Neutrophil (primary cell): ENCODE measurements around the gene PACSIN1.

Experiments
- H3K27ac ChIP-seq: fragments of 200-600 bp; sonication (generic); 2 replicates; pipeline ENCODE4 v1.5.1; 2016; ENCODE audit warnings: mild to moderate bottlenecking, moderate library complexity
- H3K27me3 ChIP-seq: fragments of 200-600 bp; sonication (generic); 2 replicates; pipeline ENCODE4 v1.6.0; 2016; ENCODE audit warnings: mild to moderate bottlenecking
- H3K36me3 ChIP-seq: fragments of 200-600 bp; sonication (generic); 2 replicates; pipeline ENCODE4 v1.5.1; 2017
- H3K4me1 ChIP-seq, 2 experiments: fragments of 200-600 bp in 1 of 2; sonication (generic) in 1 of 2; 1 replicate in 1 of 2; 2 replicates in 1 of 2; pipeline versions ENCODE4 v1.5.1 to v1.6.1; 2013 to 2016; ENCODE audit warnings: low read depth in 1 of 2, low read length in 1 of 2, mild to moderate bottlenecking in 1 of 2, moderate library complexity in 1 of 2; ENCODE audit not compliant: control insufficient read depth in 1 of 2, insufficient read depth in 1 of 2
- H3K4me3 ChIP-seq, 2 experiments: fragments of 200-600 bp in 1 of 2; sonication (generic) in 1 of 2; 1 replicate in 1 of 2; 2 replicates in 1 of 2; pipeline ENCODE4 v1.5.1; 2013 to 2016; ENCODE audit warnings: low read depth in 1 of 2, low read length in 1 of 2, mild to moderate bottlenecking in 1 of 2, moderate library complexity in 1 of 2
- H3K9me3 ChIP-seq: fragments of 200-600 bp; sonication (generic); 2 replicates; pipeline ENCODE4 v1.5.1; 2016
- CTCF ChIP-seq: fragments of 200-600 bp; sonication (generic); IDR thresholded peaks from 2 replicates; pipeline ENCODE4 v1.5.1; 2016; ENCODE audit warnings: antibody characterized with exemption

Gene PACSIN1

GRCh38 chr6:34574647-34575293 is 108.9 kb downstream of the PACSIN1 start:
- Histone ChIP-seq H3K4me3 (no peak overlapping the region), H3K36me3 (no peaks in the 10 kb centered on the region), H3K27me3 (no peaks in the 10 kb centered on the region), H3K9me3 (no peaks in the 10 kb centered on the region), H3K27ac (no peak overlapping the region), H3K4me1 (no peaks in the 10 kb centered on the region)
- TF ChIP-seq CTCF = no peak

GRCh38 chr6:34575326-34575725 is 109.5 kb downstream of the PACSIN1 start:
- TF ChIP-seq CTCF = no peak
- Histone ChIP-seq H3K27ac (no peak overlapping the region), H3K9me3 (no peaks in the 10 kb centered on the region), H3K36me3 (no peaks in the 10 kb centered on the region), H3K4me3 (no peak overlapping the region), H3K4me1 (no peaks in the 10 kb centered on the region), H3K27me3 (no peaks in the 10 kb centered on the region)

- no peaks in the 10 kb centered on the region for H3K9me3 ChIP-seq
- no peak for TF ChIP-seq CTCF
- H3K27ac ChIP-seq = no peak overlapping the region
- no peak overlapping the region for H3K4me3 ChIP-seq
- H3K4me1 ChIP-seq = no peaks in the 10 kb centered on the region
- H3K27me3 ChIP-seq = no peaks in the 10 kb centered on the region
- no peaks in the 10 kb centered on the region for H3K36me3 ChIP-seq
These were observed 110.5 kb downstream of the PACSIN1 start for GRCh38 chr6:34576286-34576955.

GRCh38 chr6:34578445-34579262 is 112.8 kb downstream of the PACSIN1 start:
- no peak for TF ChIP-seq CTCF
- Histone ChIP-seq H3K4me3 (no peak overlapping the region), H3K36me3 (peaks cover 5% of the 10 kb centered on the region), H3K27me3 (no peaks in the 10 kb centered on the region), H3K4me1 (no peaks in the 10 kb centered on the region), H3K27ac (no peak overlapping the region), H3K9me3 (no peaks in the 10 kb centered on the region)

GRCh38 chr6:34580707-34581560 is 115.1 kb downstream of the PACSIN1 start:
- peaks cover 12% of the 10 kb centered on the region for H3K36me3 ChIP-seq
- TF ChIP-seq CTCF = no peak
- no peaks in the 10 kb centered on the region for H3K9me3 ChIP-seq
- no peaks in the 10 kb centered on the region for H3K4me1 ChIP-seq
- no peak overlapping the region for H3K27ac ChIP-seq
- H3K4me3 ChIP-seq = no peak overlapping the region
- H3K27me3 ChIP-seq = no peaks in the 10 kb centered on the region
